GM19395 (cell line): Measurements from ENCODE around the gene COL28A1.

Experiments
- ATAC-seq: cut with Tn5 transposase; IDR thresholded peaks from one replicate; pipeline ENCODE4 v1.9.1; 2021; ENCODE audit warnings: mild to moderate bottlenecking, moderate library complexity; ENCODE audit not compliant: unreplicated experiment

Gene COL28A1

GRCh38 chr7:7521259-7521658, 14.4 kb downstream of the COL28A1 start:
- ATAC-seq = no peak

- no peak for ATAC-seq
Measured at GRCh38 chr7:7519528-7519927, 16.1 kb downstream of the COL28A1 start.

GRCh38 chr7:7519056-7519455, 16.6 kb downstream of the COL28A1 start:
- ATAC-seq = no peak

- no peak for ATAC-seq
Measured at GRCh38 chr7:7517754-7518153, 17.9 kb downstream of the COL28A1 start.

- no peak for ATAC-seq
Measured at GRCh38 chr7:7516662-7517061, 19.0 kb downstream of the COL28A1 start.

- ATAC-seq = no peak
Measured at GRCh38 chr7:7516156-7516555, 19.5 kb downstream of the COL28A1 start.

GRCh38 chr7:7512861-7513597, 22.6 kb downstream of the COL28A1 start:
- no peak for ATAC-seq

- ATAC-seq = no peak
Measured at GRCh38 chr7:7510794-7511193, 24.9 kb downstream of the COL28A1 start.

- no peak for ATAC-seq
Measured at GRCh38 chr7:7505915-7506314, 29.8 kb downstream of the COL28A1 start.

GRCh38 chr7:7504910-7505704, 30.6 kb downstream of the COL28A1 start:
- no peak for ATAC-seq

GRCh38 chr7:7499892-7500291, 35.8 kb downstream of the COL28A1 start:
- no peak for ATAC-seq

GRCh38 chr7:7498856-7499255, 36.8 kb downstream of the COL28A1 start:
- no peak for ATAC-seq

GRCh38 chr7:7496311-7496710, 39.4 kb downstream of the COL28A1 start:
- ATAC-seq = no peak

- ATAC-seq = no peak
Measured at GRCh38 chr7:7495171-7495570, 40.5 kb downstream of the COL28A1 start.

- no peak for ATAC-seq
Measured at GRCh38 chr7:7491044-7491443, 44.6 kb downstream of the COL28A1 start.

GRCh38 chr7:7490003-7490402, 45.7 kb downstream of the COL28A1 start:
- ATAC-seq = no peak

- no peak for ATAC-seq
Measured at GRCh38 chr7:7489546-7489945, 46.1 kb downstream of the COL28A1 start.

- no peak for ATAC-seq
Measured at GRCh38 chr7:7486362-7486761, 49.3 kb downstream of the COL28A1 start.

- no peak for ATAC-seq
Measured at GRCh38 chr7:7484072-7484471, 51.6 kb downstream of the COL28A1 start.

GRCh38 chr7:7481802-7482201, 53.9 kb downstream of the COL28A1 start:
- no peak for ATAC-seq

- ATAC-seq = no peak
Measured at GRCh38 chr7:7479275-7479805, 56.3 kb downstream of the COL28A1 start.

- ATAC-seq = no peak
Measured at GRCh38 chr7:7478569-7478968, 57.1 kb downstream of the COL28A1 start.
